H1 (cell line): ENCODE measurements around the gene P2RY11. TPM values are rescaled to one million over a fixed set of nuclear protein-coding genes. Genes with fewer than 3 reads are reported as not detected.

Experiments
- CTCF ChIA-PET: fragments of 300-600 bp; sonication (Branson Sonifier 250); formaldehyde crosslinking; loops from one replicate; lab custom pipeline; 2021; ENCODE audit not compliant: partially characterized antibody; lab: Charles Lee
- POLR2A ChIA-PET: fragments of 300-600 bp; sonication (Branson Sonifier 250); formaldehyde crosslinking; loops from one replicate; lab custom pipeline; 2021; ENCODE audit warnings: inconsistent platforms; ENCODE audit not compliant: partially characterized antibody; lab: Charles Lee
- DNase-seq, 2 experiments: peaks; one replicate each; pipeline versions ENCODE4 v3.0.0 to v3.0.0-alpha.2; 2010 to 2022; ENCODE audit warnings: low spot score in 2 of 2, low read depth in 1 of 2, mixed read lengths in 1 of 2
- FAIRE-seq: peaks from 2 replicates; lab custom pipeline; 2011; peaks lifted over from hg19 to GRCh38; lab: Jason Lieb, UNC
- H2AFZ ChIP-seq: 2 replicates; pipeline ENCODE4 v1.8.1; 2012; ENCODE audit warnings: low read length, inconsistent platforms
- H2AK5ac ChIP-seq: 2 replicates; pipeline ENCODE4 v1.6.1; 2013; ENCODE audit warnings: low read depth, low read length
- H2BK120ac ChIP-seq: replicated peaks from 2 replicates; pipeline ENCODE3; 2013; ENCODE audit warnings: low read depth, low read length, inconsistent platforms
- H2BK12ac ChIP-seq: 2 replicates; pipeline ENCODE4 v1.6.1; 2013; ENCODE audit warnings: low read depth, low read length
- H2BK15ac ChIP-seq: 2 replicates; pipeline ENCODE4 v1.6.1; 2013; ENCODE audit warnings: low read length
- H2BK20ac ChIP-seq: 2 replicates; pipeline ENCODE4 v1.6.1; 2013; ENCODE audit warnings: low read length
- H2BK5ac ChIP-seq: 2 replicates; pipeline ENCODE4 v1.6.1; 2013; ENCODE audit warnings: low read depth, low read length
- H3K14ac ChIP-seq: 2 replicates; pipeline ENCODE4 v1.6.1; 2013; ENCODE audit warnings: inconsistent platforms; ENCODE audit not compliant: insufficient read length
- H3K18ac ChIP-seq: 2 replicates; pipeline ENCODE4 v1.6.1; 2013; ENCODE audit warnings: low read length; ENCODE audit errors: extremely low read depth
- H3K23ac ChIP-seq: 2 replicates; pipeline ENCODE4 v1.6.1; 2013; ENCODE audit warnings: inconsistent platforms; ENCODE audit not compliant: insufficient read length
- H3K23me2 ChIP-seq: 2 replicates; pipeline ENCODE4 v1.6.1; 2013; ENCODE audit warnings: low read depth, low read length
- H3K27ac ChIP-seq: 2 replicates; pipeline ENCODE4 v1.6.1; 2011; ENCODE audit warnings: low read depth, low read length, inconsistent platforms
- H3K27me3 ChIP-seq, 4 experiments: replicated peaks in 1 of 4; 1 replicate in 1 of 4; 2 replicates in 3 of 4; pipeline versions ENCODE4 v1.6.1 to v1.8.1; 2011 to 2013; ENCODE audit warnings: low read length in 3 of 4, mild to moderate bottlenecking in 3 of 4, inconsistent platforms in 2 of 4, mixed read lengths in 2 of 4, moderate library complexity in 1 of 4; ENCODE audit not compliant: control insufficient read depth in 3 of 4, insufficient read depth in 3 of 4; ENCODE audit errors: extremely low read depth in 1 of 4
- H3K36me3 ChIP-seq, 4 experiments: 2 replicates each; pipeline versions ENCODE4 v1.6.1 to v1.8.1; 2011 to 2013; ENCODE audit warnings: mild to moderate bottlenecking in 4 of 4, low read length in 3 of 4, moderate library complexity in 2 of 4, control low read depth in 1 of 4, inconsistent platforms in 1 of 4; ENCODE audit not compliant: insufficient read depth in 4 of 4, control insufficient read depth in 2 of 4
- H3K4ac ChIP-seq: replicated peaks from 2 replicates; pipeline ENCODE3; 2013; ENCODE audit warnings: low read length, low read depth, mixed read lengths, inconsistent platforms; ENCODE audit not compliant: insufficient read length
- H3K4me1 ChIP-seq, 4 experiments: replicated peaks in 1 of 4; 1 replicate in 1 of 4; 2 replicates in 3 of 4; pipeline versions ENCODE4 v1.6.1 to v1.8.1; 2011 to 2013; ENCODE audit warnings: low read length in 3 of 4, inconsistent platforms in 2 of 4, mixed read lengths in 1 of 4; ENCODE audit not compliant: insufficient read depth in 4 of 4, control insufficient read depth in 3 of 4
- H3K4me2 ChIP-seq, 2 experiments: 2 replicates each; pipeline versions ENCODE4 v1.6.1 to v1.8.1; 2011 to 2013; ENCODE audit warnings: low read depth in 2 of 2, low read length in 2 of 2, control low read depth in 1 of 2, inconsistent platforms in 1 of 2, mild to moderate bottlenecking in 1 of 2; ENCODE audit not compliant: insufficient read depth in 1 of 2
- H3K4me3 ChIP-seq, 4 experiments: fragments of 200-600, 300-600 bp in 1 of 4; sonication (generic), shearing (Covaris generic), sonication (Bioruptor Twin) in 1 of 4; 2 replicates each; pipeline versions ENCODE4 v1.5.1 to v1.8.1; 2011 to 2016; ENCODE audit warnings: low read length in 4 of 4, low read depth in 3 of 4, control low read depth in 2 of 4, inconsistent platforms in 2 of 4, mild to moderate bottlenecking in 2 of 4, mixed read lengths in 1 of 4, moderate library complexity in 1 of 4; ENCODE audit not compliant: insufficient read depth in 2 of 4; ENCODE audit errors: extremely low read depth in 1 of 4
- H3K56ac ChIP-seq: replicated peaks from 2 replicates; pipeline ENCODE3; 2013; ENCODE audit warnings: low read depth, mild to moderate bottlenecking, mixed read lengths, low read length, inconsistent platforms; ENCODE audit not compliant: insufficient read length
- H3K79me1 ChIP-seq: 2 replicates; pipeline ENCODE4 v1.6.1; 2013; ENCODE audit warnings: low read depth, low read length, control low read depth
- H3K79me2 ChIP-seq, 2 experiments: 2 replicates each; pipeline versions ENCODE4 v1.6.1 to v1.8.1; 2012 to 2013; ENCODE audit warnings: low read length in 2 of 2, mild to moderate bottlenecking in 2 of 2, inconsistent platforms in 1 of 2; ENCODE audit not compliant: insufficient read depth in 2 of 2, control insufficient read depth in 1 of 2
- H3K9ac ChIP-seq, 4 experiments: replicated peaks in 1 of 4; 1 replicate in 1 of 4; 2 replicates in 3 of 4; pipeline versions ENCODE4 v1.6.1 to v1.8.1; 2011 to 2013; ENCODE audit warnings: low read depth in 3 of 4, low read length in 3 of 4, control low read depth in 2 of 4, mild to moderate bottlenecking in 2 of 4, moderate library complexity in 2 of 4, inconsistent platforms in 1 of 4; ENCODE audit errors: extremely low read depth in 1 of 4
- H3K9me3 ChIP-seq, 2 experiments: 2 replicates each; pipeline versions ENCODE4 v1.6.1 to v1.8.1; 2012 to 2013; ENCODE audit warnings: mild to moderate bottlenecking in 2 of 2, moderate library complexity in 2 of 2, control low read depth in 1 of 2, inconsistent platforms in 1 of 2, low read depth in 1 of 2, low read length in 1 of 2, mixed read lengths in 1 of 2; ENCODE audit not compliant: insufficient read depth in 2 of 2
- H4K20me1 ChIP-seq, 2 experiments: replicated peaks in 1 of 2; 2 replicates each; pipeline versions ENCODE3 to v1.8.1; 2011 to 2013; ENCODE audit warnings: inconsistent platforms in 2 of 2, low read length in 2 of 2, mild to moderate bottlenecking in 1 of 2; ENCODE audit not compliant: insufficient read depth in 2 of 2, control insufficient read depth in 1 of 2
- H4K5ac ChIP-seq: 2 replicates; pipeline ENCODE4 v1.6.1; 2013; ENCODE audit warnings: low read length, low read depth, mixed read lengths, inconsistent platforms; ENCODE audit not compliant: insufficient read length
- H4K8ac ChIP-seq: 2 replicates; pipeline ENCODE4 v1.8.0; 2013; ENCODE audit warnings: mild to moderate bottlenecking, moderate library complexity, low read length, inconsistent platforms; ENCODE audit not compliant: insufficient read depth; ENCODE audit errors: extremely low read depth
- H4K91ac ChIP-seq: replicated peaks from 2 replicates; pipeline ENCODE3; 2013; ENCODE audit warnings: low read length, mixed read lengths, inconsistent platforms; ENCODE audit not compliant: insufficient read length
- CHD2 ChIP-seq: IDR thresholded peaks from 2 replicates; pipeline ENCODE4 v1.6.1; 2012; ENCODE audit warnings: low read length, improper control_type of control experiment
- CREB1 ChIP-seq: IDR thresholded peaks from 2 replicates; pipeline ENCODE4 v1.6.1; 2012; ENCODE audit warnings: inconsistent platforms
- CTCF ChIP-seq, 3 experiments: IDR thresholded peaks; 1 replicate in 2 of 3; 2 replicates in 1 of 3; pipeline versions ENCODE4 v1.5.1 to v1.6.1; 2011; ENCODE audit warnings: low read length in 3 of 3, mild to moderate bottlenecking in 3 of 3, inconsistent platforms in 2 of 3, low read depth in 1 of 3, moderate library complexity in 1 of 3; ENCODE audit not compliant: insufficient read depth in 1 of 3; ENCODE audit errors: control extremely low read depth in 1 of 3
- KDM5A ChIP-seq: fragments of 200-600 bp; IDR thresholded peaks from 2 replicates; pipeline ENCODE4 v1.7.1; 2012; ENCODE audit warnings: mild to moderate bottlenecking, low read length, inconsistent platforms, mixed read lengths
- MAX ChIP-seq: IDR thresholded peaks from 2 replicates; pipeline ENCODE4 v1.6.1; 2012; ENCODE audit warnings: inconsistent platforms
- NRF1 ChIP-seq: IDR thresholded peaks from 2 replicates; pipeline ENCODE4 v1.6.1; 2011; ENCODE audit warnings: mild to moderate bottlenecking, low read depth, low read length, improper control_type of control experiment
- POLR2A ChIP-seq, 2 experiments: IDR thresholded peaks; 1 replicate in 1 of 2; 2 replicates in 1 of 2; pipeline ENCODE4 v1.6.1; 2011; ENCODE audit warnings: low read depth in 2 of 2, low read length in 2 of 2, mild to moderate bottlenecking in 2 of 2; ENCODE audit errors: control extremely low read depth in 1 of 2
- SAP30 ChIP-seq: fragments of 300-600 bp; sonication (generic); IDR thresholded peaks from 2 replicates; pipeline ENCODE4 v1.7.1; 2012; ENCODE audit warnings: low read length, moderate library complexity, mild to moderate bottlenecking, inconsistent platforms; ENCODE audit not compliant: insufficient read depth, insufficient replicate concordance
- TAF7 ChIP-seq: optimal IDR thresholded peaks from 2 replicates; pipeline ENCODE3; 2011; ENCODE audit warnings: low read depth, mild to moderate bottlenecking, inconsistent platforms, low read length, moderate library complexity, borderline replicate concordance
- ZNF274 ChIP-seq: IDR thresholded peaks from 2 replicates; pipeline ENCODE4 v1.7.0; 2012; ENCODE audit warnings: low read length, borderline replicate concordance; ENCODE audit errors: extremely low read depth
- WGBS, 2 experiments: shearing (Covaris generic) in 1 of 2; methylation state at CpG; one replicate each; pipeline versions ENCODE4 v1.1.6 to v1.1.7; 2013 to 2015; ENCODE audit warnings: low lambda C conversion rate in 2 of 2, mixed read lengths in 2 of 2, inconsistent platforms in 1 of 2, low coverage in 1 of 2, missing lambda C conversion rate in 1 of 2; ENCODE audit not compliant: insufficient replicate concordance in 2 of 2, insufficient coverage in 1 of 2, insufficient read length in 1 of 2; ENCODE audit errors: extremely low coverage in 1 of 2, missing lambda C conversion rate in 1 of 2; 5-methylcytosine and 5-hydroxymethylcytosine counted together
- polyA plus RNA-seq, 7 experiments: library from polyadenylated mRNA; depleted of rRNA in 3 of 7; stranded (reverse) in 5 of 7; unstranded in 2 of 7; fragments of >200 nt in 5 of 7; fragments of 200-250 nt in 2 of 7; gene quantifications; 1 replicate in 5 of 7; 2 replicates in 1 of 7; 4 replicates in 1 of 7; pipeline versions ENCODE4 v1.2.1 to v1.2.3, GENCODE V29; 2011 to 2013; ENCODE audit warnings: missing spikeins in 2 of 7, mixed read lengths in 2 of 7
- total RNA-seq: library from RNA; stranded (reverse); fragmentation: NEBNext Ultra II Directional; extraction: Animal tissue kit (Norgen Biotek cat#: 25700); gene quantifications from 2 replicates; pipeline ENCODE4 v1.2.1, GENCODE V29; 2021

P2RY11 gene
- total and polyA plus RNA-seq, 2 of the 8 experiments (the other 6 are each of a cell fraction or from before 2014, with no cell fraction given), result 9.2 to 18.0 TPM

- Histone ChIP-seq H4K91ac (no peak overlapping the region), H3K18ac (no peak overlapping the region), H3K9me3 (no peaks in the 10 kb centered on the region), H3K23ac (no peak overlapping the region), H2BK15ac (no peak overlapping the region), H3K23me2 (no peaks in the 10 kb centered on the region), H3K79me2 (peaks cover 2 to 15% of the 10 kb centered on the region in 2 experiments; a peak in 3 of 4 replicates), H2BK12ac (no peak overlapping the region), H3K4me1 (peaks cover 0 to 1% (median 1%) of the 10 kb centered on the region in 4 experiments; a peak in 5 of 7 replicates), H3K27me3 (no peaks in the 10 kb centered on the region), H3K14ac (no peak overlapping the region), H3K56ac (no peak overlapping the region), H3K4me3 (no peak overlapping the region), H3K36me3 (peaks cover 44 to 73% (median 57%) of the 10 kb centered on the region in 4 experiments), H4K5ac (no peak overlapping the region), H3K27ac (no peak overlapping the region), H3K79me1 (peaks cover 3% of the 10 kb centered on the region; the same call in 1 of the 2 replicates), H3K4me2 (no peak overlapping the region), H2AFZ (no peak overlapping the region), H3K4ac (no peak overlapping the region), H2BK20ac (no peak overlapping the region), H4K8ac (peak overlapping the region; percentile 11), H2BK120ac (no peak overlapping the region), H2BK5ac (no peak overlapping the region), H2AK5ac (no peak overlapping the region), H4K20me1 (peaks cover 14 to 40% of the 10 kb centered on the region in 2 experiments), H3K9ac (no peak overlapping the region)
- WGBS, 2 experiments, result 84% methylated on average over 23 of the region's 23 CpGs; no CpG with 5 or more reads in 1 of the 2 experiments
- CTCF ChIA-PET, result interaction anchor here (0.6 to 5.0 kb wide), 11 partner anchors 9 to 264 kb away, joined by 3 to 42 read pairs (median 5); partner anchors contain the start of gene ANGPTL6
- DNase-seq (no peak), FAIRE-seq (no peak)
- POLR2A ChIA-PET, result interaction anchor here (1.0 to 29.1 kb wide), 12 partner anchors 2 to 241 kb away, joined by 3 to 412 read pairs (median 5); partner anchors contain the start of genes ANGPTL6, DNMT1, EIF3G and P2RY11
- TF ChIP-seq TAF7, result no peak
- no peak for TF ChIP-seq SAP30
- peak; percentile 23 to 46; a peak in 2 of 3 replicates for TF ChIP-seq POLR2A (IDR thresholded peaks at IDR 0.05; ENCODE audit: control extremely low read depth in 1 of 2, low read depth in 2 of 2, low read length in 2 of 2)
- no peak for TF ChIP-seq CREB1
- no peak for TF ChIP-seq MAX
- no peak for TF ChIP-seq CTCF (IDR thresholded peaks at IDR 0.05; ENCODE audit: control extremely low read depth in 1 of 3, insufficient read depth in 1 of 3, low read depth in 1 of 3, low read length in 3 of 3)
- no peak for TF ChIP-seq ZNF274
- no peak for TF ChIP-seq NRF1
- TF ChIP-seq KDM5A, result no peak
- no peak for TF ChIP-seq CHD2
These were observed 706 bp downstream of the P2RY11 start for GRCh38 chr19:10112037-10112761.
